HEK293T (cell line): ENCODE measurements around the gene OSBPL7.

Experiments
- CTCF ChIA-PET: fragments of 350-600 bp; formaldehyde crosslinking; extraction: SDS; loops from one replicate; lab custom pipeline; 2021; ENCODE audit warnings: antibody characterized with exemption, inconsistent platforms; lab: Yijun Ruan, JAX
- POLR2A ChIA-PET: fragments of 350-600 bp; formaldehyde crosslinking; extraction: SDS; loops from one replicate; lab custom pipeline; 2020; ENCODE audit warnings: antibody characterized with exemption, inconsistent platforms; lab: Yijun Ruan, JAX
- DNase-seq: peaks from one replicate; pipeline ENCODE4 v3.0.0; 2012; ENCODE audit warnings: mixed read lengths; ENCODE audit errors: extremely low spot score
- ARNT ChIP-seq: fragments of 450-650 bp; IDR thresholded peaks from 2 replicates; pipeline ENCODE4 v1.6.1; 2017; ENCODE audit warnings: mild to moderate bottlenecking
- BHLHE40 ChIP-seq: fragments of 450-650 bp; IDR thresholded peaks from 2 replicates; pipeline ENCODE4 v1.6.1; 2016; ENCODE audit warnings: mild to moderate bottlenecking, moderate library complexity, borderline replicate concordance
- CTBP1 ChIP-seq: fragments of 450-650 bp; IDR thresholded peaks from 2 replicates; pipeline ENCODE4 v1.6.1; 2016; ENCODE audit warnings: borderline replicate concordance
- ELF4 ChIP-seq: fragments of 450-650 bp; IDR thresholded peaks from 2 replicates; pipeline ENCODE4 v1.6.1; 2017; ENCODE audit warnings: antibody characterized with exemption
- FOXA1 ChIP-seq: fragments of 450-650 bp; IDR thresholded peaks from 2 replicates; pipeline ENCODE4 v1.6.1; 2016; ENCODE audit warnings: mild to moderate bottlenecking
- FOXK2 ChIP-seq: fragments of 450-650 bp; IDR thresholded peaks from 2 replicates; pipeline ENCODE4 v1.6.1; 2016; ENCODE audit warnings: mild to moderate bottlenecking
- FOXM1 ChIP-seq: fragments of 450-650 bp; IDR thresholded peaks from 2 replicates; pipeline ENCODE4 v1.6.1; 2017; ENCODE audit warnings: mild to moderate bottlenecking, borderline replicate concordance
- HDGF ChIP-seq: fragments of 450-650 bp; IDR thresholded peaks from 2 replicates; pipeline ENCODE4 v1.6.1; 2017; ENCODE audit warnings: antibody characterized with exemption, borderline replicate concordance
- L3MBTL2 ChIP-seq: fragments of 450-650 bp; conservative IDR thresholded peaks from 2 replicates; pipeline ENCODE4 v1.6.1; 2016; ENCODE audit warnings: mild to moderate bottlenecking
- LEF1 ChIP-seq: fragments of 450-650 bp; IDR thresholded peaks from 2 replicates; pipeline ENCODE4 v1.6.1; 2017; ENCODE audit warnings: mild to moderate bottlenecking, borderline replicate concordance
- NFRKB ChIP-seq: fragments of 450-650 bp; IDR thresholded peaks from 2 replicates; pipeline ENCODE4 v1.6.1; 2016; ENCODE audit warnings: mild to moderate bottlenecking, moderate library complexity
- SP1 ChIP-seq: fragments of 450-650 bp; IDR thresholded peaks from 2 replicates; pipeline ENCODE4 v1.6.1; 2017
- SUZ12 ChIP-seq: fragments of 450-650 bp; IDR thresholded peaks from 2 replicates; pipeline ENCODE4 v1.6.1; 2016; ENCODE audit warnings: mild to moderate bottlenecking
- TARDBP ChIP-seq: fragments of 450-650 bp; IDR thresholded peaks from 2 replicates; pipeline ENCODE4 v1.6.1; 2016
- ZNF384 ChIP-seq: fragments of 450-650 bp; IDR thresholded peaks from 2 replicates; pipeline ENCODE4 v1.6.1; 2016
- TF ChIP-seq, protein P1 (sequence below): fragments of 450-650 bp; IDR thresholded peaks from 2 replicates; pipeline ENCODE4 v1.6.1; 2016

OSBPL7 gene

DNA sequence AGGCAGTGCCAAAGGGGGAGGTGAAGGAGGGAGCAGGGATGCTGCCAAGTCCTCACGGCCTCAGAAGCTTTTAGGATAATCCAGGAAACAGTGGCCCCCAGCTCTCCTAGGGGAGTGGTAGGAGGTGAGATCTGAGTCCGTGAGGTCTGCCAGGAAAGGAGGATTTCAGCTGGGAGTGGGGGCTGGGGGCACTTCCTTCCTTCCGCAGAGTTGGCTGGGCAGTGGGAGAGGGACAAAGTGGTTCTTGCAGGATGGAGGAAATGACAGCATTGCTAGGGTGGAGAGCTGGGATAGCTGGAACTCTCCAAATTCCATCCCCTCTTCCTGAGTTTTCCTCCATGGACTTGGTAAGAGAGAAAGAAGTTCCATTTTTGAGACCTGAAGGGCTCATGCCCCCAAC, 34.1 kb upstream of the OSBPL7 start:
- CTCF ChIA-PET, result interaction anchor here (0.7 to 1.1 kb wide), 5 partner anchors 12 to 1712 kb away, joined by 3 to 8 read pairs (median 4); partner anchors contain the start of gene SCRN2

DNA sequence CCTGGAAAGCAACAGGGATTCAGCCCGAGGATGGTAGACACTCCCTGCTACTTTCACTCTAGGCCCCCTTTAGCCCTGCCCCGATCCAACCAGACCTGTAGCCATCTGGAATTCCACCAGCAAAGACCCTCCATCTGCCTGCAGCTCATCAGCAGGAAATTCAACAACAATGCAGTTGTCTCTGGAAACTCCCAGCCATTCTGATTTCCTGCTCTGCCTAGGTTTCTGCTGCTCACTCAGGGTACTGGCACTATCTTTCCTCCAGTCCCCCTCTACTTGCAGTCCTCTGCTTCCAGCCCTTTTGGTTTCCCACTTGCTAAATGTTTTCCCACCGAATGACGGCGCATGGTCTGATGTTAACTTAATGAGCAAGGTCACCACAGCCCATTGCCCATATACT, 32.0 kb upstream of the OSBPL7 start:
- CTCF ChIA-PET, result interaction anchor here (1.4 kb wide), 1 partner anchor 13 kb away, joined by 3 read pairs; the partner anchor contains the start of gene SCRN2
- DNase-seq, result no peak
- no peak for TF ChIP-seq TARDBP
- TF ChIP-seq, protein P1, sequence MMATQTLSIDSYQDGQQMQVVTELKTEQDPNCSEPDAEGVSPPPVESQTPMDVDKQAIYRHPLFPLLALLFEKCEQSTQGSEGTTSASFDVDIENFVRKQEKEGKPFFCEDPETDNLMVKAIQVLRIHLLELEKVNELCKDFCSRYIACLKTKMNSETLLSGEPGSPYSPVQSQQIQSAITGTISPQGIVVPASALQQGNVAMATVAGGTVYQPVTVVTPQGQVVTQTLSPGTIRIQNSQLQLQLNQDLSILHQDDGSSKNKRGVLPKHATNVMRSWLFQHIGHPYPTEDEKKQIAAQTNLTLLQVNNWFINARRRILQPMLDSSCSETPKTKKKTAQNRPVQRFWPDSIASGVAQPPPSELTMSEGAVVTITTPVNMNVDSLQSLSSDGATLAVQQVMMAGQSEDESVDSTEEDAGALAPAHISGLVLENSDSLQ, result no peak
- no peak for TF ChIP-seq BHLHE40
- POLR2A ChIA-PET, result interaction anchor here (5.0 kb wide), 1 partner anchor 12 kb away, joined by 20 read pairs; the partner anchor contains the start of gene SCRN2

More for the DNA sequence above, 34.1 kb upstream of the OSBPL7 start:
- DNase-seq, result no peak
- TF ChIP-seq ELF4 (no peak), SP1 (no peak), FOXM1 (no peak), TARDBP (no peak), FOXA1 (no peak), SUZ12 (no peak), LEF1 (no peak)
- TF ChIP-seq, protein P1, result no peak
- POLR2A ChIA-PET, result interaction anchor here (1.3 kb wide), 1 partner anchor 29 kb away, joined by 3 read pairs; no protein-coding TSS in a partner anchor

DNA sequence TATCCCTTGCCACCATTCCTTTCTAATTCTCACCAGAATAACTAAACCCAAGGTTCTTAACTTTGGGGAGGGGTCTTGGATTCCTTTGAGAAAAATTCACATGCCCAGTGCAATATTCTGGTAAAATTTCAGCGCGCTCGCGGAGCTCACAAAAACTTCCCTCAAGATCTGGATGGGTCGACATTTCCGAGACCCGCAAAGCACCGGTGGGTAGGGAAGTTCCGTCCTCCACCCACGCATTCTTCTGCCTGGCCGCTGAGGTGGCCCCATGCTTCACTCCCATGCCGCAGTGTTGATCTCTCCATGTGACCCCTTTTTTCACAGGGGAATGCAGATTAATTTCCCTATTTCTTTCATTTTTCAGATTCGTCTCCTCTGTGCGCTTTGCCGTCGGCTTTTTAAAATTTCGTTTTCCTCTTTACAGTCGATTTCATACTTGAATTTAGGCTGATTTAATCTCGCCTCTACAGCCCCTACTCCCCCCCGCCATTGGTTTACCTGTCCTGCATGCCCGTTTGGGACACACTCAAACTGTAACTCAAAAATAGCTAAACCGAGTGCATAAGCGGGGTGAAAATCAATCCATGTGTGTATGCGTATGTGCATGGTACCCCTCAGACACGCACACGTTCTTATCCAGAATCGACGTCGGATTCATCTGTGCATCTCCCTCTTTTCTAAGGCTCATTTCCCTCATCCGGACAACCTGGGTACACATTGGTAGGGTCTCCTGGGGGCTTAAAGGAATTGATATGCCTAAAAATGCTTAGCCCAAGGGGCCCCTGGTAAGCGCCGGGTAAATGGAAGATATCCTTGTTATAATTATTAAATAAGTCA, 30.7 kb upstream of the OSBPL7 start:
- ChIA-PET CTCF (interaction anchor here (1.1 kb wide), 1 partner anchor 11 kb away, joined by 3 read pairs; no protein-coding TSS in a partner anchor), POLR2A (interaction anchor here (1.4 to 5.0 kb wide), 3 partner anchors 10 to 43 kb away, joined by 4 to 20 read pairs (median 7); partner anchors contain the start of genes SCRN2 and SP2)
- TF ChIP-seq ARNT (no peak), FOXA1 (no peak), BHLHE40 (no peak), LEF1 (no peak), FOXK2 (no peak)
- no peak for DNase-seq

DNA sequence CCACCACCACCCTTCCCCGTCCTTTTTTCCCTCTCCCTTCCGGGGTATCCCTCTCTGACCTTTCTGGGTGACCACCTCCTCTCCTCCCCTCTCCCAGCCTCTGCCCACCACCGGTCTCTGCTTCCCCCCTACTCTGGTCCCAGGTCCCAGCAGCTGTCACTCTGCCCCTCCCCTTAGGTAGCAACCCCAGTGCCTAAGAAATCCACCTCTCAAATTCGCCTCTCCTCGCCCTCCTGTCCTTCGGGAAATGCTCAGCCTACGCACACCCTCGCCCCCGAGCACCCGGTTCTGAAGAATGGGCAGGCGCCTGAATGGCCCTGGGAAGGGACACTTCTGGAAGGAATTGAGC, 30.1 kb upstream of the OSBPL7 start:
- CTCF ChIA-PET, result interaction anchor here (1.1 kb wide), 1 partner anchor 11 kb away, joined by 3 read pairs; no protein-coding TSS in a partner anchor
- TF ChIP-seq L3MBTL2 (no peak), CTBP1 (no peak), LEF1 (no peak), FOXM1 (no peak), SP1 (no peak)
- POLR2A ChIA-PET, result interaction anchor here (0.7 to 5.0 kb wide), 6 partner anchors 11 to 44 kb away, joined by 3 to 20 read pairs (median 5); partner anchors contain the start of genes SCRN2 and SP2
- no peak for DNase-seq

DNA sequence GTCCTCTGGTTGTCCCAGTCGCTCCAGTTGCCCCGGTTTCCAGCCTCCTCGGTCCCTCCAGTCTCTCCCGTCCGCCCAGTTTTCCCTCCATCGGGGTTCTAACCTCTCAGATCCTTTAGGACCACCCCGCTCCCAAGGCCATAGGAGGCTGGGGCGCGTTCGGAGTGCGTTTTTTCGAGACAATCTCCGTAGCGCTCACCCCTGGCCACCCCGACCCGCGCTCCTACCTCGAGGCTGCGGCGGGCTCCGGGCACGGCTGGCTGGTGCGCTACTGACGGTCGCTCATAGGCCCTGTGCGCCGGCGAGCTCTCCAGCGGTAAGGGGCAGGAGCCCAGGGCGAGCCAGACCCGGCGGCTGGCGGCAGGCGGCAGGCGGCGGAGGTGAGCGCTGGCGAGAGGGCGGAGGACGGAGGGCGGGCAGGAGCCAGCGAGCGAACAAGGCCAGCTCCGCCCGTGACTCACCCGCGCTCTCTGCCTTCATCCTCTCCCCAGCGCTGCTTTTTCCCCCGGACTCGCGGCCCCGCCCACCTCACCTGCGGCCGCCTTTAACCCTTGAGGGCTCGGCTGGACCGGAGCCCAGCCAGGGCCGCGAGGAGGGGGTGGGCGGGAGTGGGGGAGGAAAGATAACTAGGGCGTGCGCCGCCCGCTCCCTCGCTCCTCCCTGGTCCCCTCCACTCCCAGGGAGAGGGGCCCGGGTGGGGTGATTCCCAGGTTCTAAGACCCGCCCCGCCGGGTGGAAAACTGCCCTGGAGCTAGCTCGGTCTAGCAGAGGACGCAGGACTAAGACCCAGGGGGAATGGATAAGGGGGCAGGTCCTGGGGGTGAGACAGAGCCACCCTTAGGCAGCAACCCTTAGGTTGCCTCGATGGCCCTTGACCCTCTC, 29.3 kb upstream of the OSBPL7 start, which contains the start of gene SP6:
Gene SP6 (minus strand): TSS at position 472 of the 882 bp plus-strand sequence. CDS start 2,734 bp downstream, outside the sequence.
- TF ChIP-seq FOXA1 (no peak), L3MBTL2 (no peak; the same call in 1 of the 2 replicates), BHLHE40 (no peak), NFRKB (no peak), ELF4 (no peak), ARNT (no peak), SUZ12 (no peak), FOXM1 (no peak), HDGF (no peak), LEF1 (no peak), FOXK2 (no peak), ZNF384 (no peak), CTBP1 (no peak)
- TF ChIP-seq, protein P1, result no peak
- POLR2A ChIA-PET, result interaction anchor here (0.7 to 5.0 kb wide), 11 partner anchors 8 to 90 kb away, joined by 3 to 20 read pairs (median 4); partner anchors contain the start of genes LRRC46, MRPL10, PNPO and SCRN2
- DNase-seq, result peak; percentile 74
- CTCF ChIA-PET, result interaction anchor here (0.7 to 11.6 kb wide), 3 partner anchors 12 to 36 kb away, joined by 3 to 355 read pairs (median 5); partner anchors contain the start of gene SP2
